ENCODE results near the gene CD300LG. TPM values are rescaled to one million over a fixed set of nuclear protein-coding genes. Genes with fewer than 3 reads are reported as not detected.

The CD300LG gene
- total RNA-seq, 1 experiment from 2014 or later, result not detected

- Histone ChIP-seq H3K9me3 (ENCODE audit: control insufficient read depth in 1 of 2, insufficient read depth in 1 of 2, low read depth in 1 of 2, low read length in 2 of 2) (no peaks in the 10 kb centered on the region), H3K36me3 (ENCODE audit: control insufficient read depth in 1 of 2, insufficient read depth in 2 of 2, low read length in 2 of 2) (no peaks in the 10 kb centered on the region), H3K79me2 (ENCODE audit: insufficient read depth, low read length) (no peaks in the 10 kb centered on the region), H3K9me2 (ENCODE audit: insufficient read depth) (no peaks in the 10 kb centered on the region), H3K9ac (ENCODE audit: low read length) (no peak overlapping the region), H4K20me1 (ENCODE audit: insufficient read depth) (no peaks in the 10 kb centered on the region), H3K4me2 (ENCODE audit: low read length) (no peak overlapping the region), H3K27me3 (ENCODE audit: insufficient read depth, low read length) (no peaks in the 10 kb centered on the region), H3K4me3 (replicated peaks in 1 of 2; ENCODE audit: low read depth in 1 of 2, low read length in 2 of 2) (no peak overlapping the region), H2AFZ (ENCODE audit: low read depth, low read length, poor library complexity, severe bottlenecking) (no peak overlapping the region), H3K4me1 (ENCODE audit: control insufficient read depth in 1 of 2, insufficient read depth in 2 of 2, low read length in 2 of 2) (no peaks in the 10 kb centered on the region), H3K27ac (ENCODE audit: low read depth, low read length) (no peak overlapping the region)
- intact Hi-C loops (cut with micrococcal nuclease), result no loop called here
- RAD21 ChIA-PET (ENCODE audit: low non-redundant PET in 1 of 2, low total read pairs in 2 of 2, uncharacterized antibody in 2 of 2, unreplicated experiment in 2 of 2), result no interaction called here
- no TSS peak for BruUV-seq (replicated peaks)
- POLR2A ChIA-PET, result no interaction called here
- CTCF ChIA-PET, result interaction anchor here (2.1 kb wide), 1 partner anchor 8 kb away, joined by 15 read pairs; the partner anchor contains the start of gene CD300LG
- TF ChIP-seq ZNF274 (IDR thresholded peaks at IDR 0.05; ENCODE audit: low read depth, low read length) (no peak), POLR2AphosphoS5 (IDR thresholded peaks at IDR 0.05; ENCODE audit: low read depth, low read length) (no peak), EGR1 (IDR thresholded peaks at IDR 0.05; ENCODE audit: low read depth) (no peak)
- no peak for DNase-seq (ENCODE audit: low read depth, low spot score)
- no peak for ATAC-seq
These were observed 7.5 kb downstream of the CD300LG start for GRCh38 chr17:43854498-43854897.

- no peaks in the 10 kb centered on the region for H3K9me2 ChIP-seq (ENCODE audit: insufficient read depth)
- no peak for TF ChIP-seq ELF1 (IDR thresholded peaks at IDR 0.05; ENCODE audit: borderline replicate concordance, low read depth)
- TF ChIP-seq EGR1 (IDR thresholded peaks at IDR 0.05; ENCODE audit: low read depth), result no peak
- no peak for TF ChIP-seq CEBPB (IDR thresholded peaks at IDR 0.05; ENCODE audit: low read depth)
- no peak for TF ChIP-seq RAD21 (IDR thresholded peaks at IDR 0.05; ENCODE audit: low read depth)
- no peak for TF ChIP-seq YY1 (IDR thresholded peaks at IDR 0.05; ENCODE audit: extremely low read depth, insufficient replicate concordance, low read depth, low read length)
- TF ChIP-seq CTCF (IDR thresholded peaks at IDR 0.05 in 2 of 3, conservative IDR thresholded peaks at IDR 0.05 in 1 of 3; ENCODE audit: borderline replicate concordance in 1 of 3, insufficient read depth in 1 of 3, low read depth in 2 of 3, low read length in 2 of 3), result no peak
- no peak overlapping the region for H3K4me3 ChIP-seq (replicated peaks in 1 of 2; ENCODE audit: low read depth in 1 of 2, low read length in 2 of 2)
- no peak overlapping the region for H2AFZ ChIP-seq (ENCODE audit: low read depth, low read length, poor library complexity, severe bottlenecking)
- no peaks in the 10 kb centered on the region for H3K9me3 ChIP-seq (ENCODE audit: control insufficient read depth in 1 of 2, insufficient read depth in 1 of 2, low read depth in 1 of 2, low read length in 2 of 2)
- no peaks in the 10 kb centered on the region for H4K20me1 ChIP-seq (ENCODE audit: insufficient read depth)
- H3K27ac ChIP-seq (ENCODE audit: low read depth, low read length), result no peak overlapping the region
- H3K27me3 ChIP-seq (ENCODE audit: insufficient read depth, low read length), result no peaks in the 10 kb centered on the region
- intact Hi-C loops (cut with micrococcal nuclease), result no loop called here
- H3K36me3 ChIP-seq (ENCODE audit: control insufficient read depth in 1 of 2, insufficient read depth in 2 of 2, low read length in 2 of 2), result no peaks in the 10 kb centered on the region
- no peaks in the 10 kb centered on the region for H3K79me2 ChIP-seq (ENCODE audit: insufficient read depth, low read length)
- ATAC-seq (no peak), DNase-seq (ENCODE audit: low read depth, low spot score) (no peak)
- H3K9ac ChIP-seq (ENCODE audit: low read length), result no peak overlapping the region
- POLR2A ChIA-PET, result no interaction called here
- no peak overlapping the region for H3K4me2 ChIP-seq (ENCODE audit: low read length)
- BruUV-seq (replicated peaks), result no TSS peak
- CTCF ChIA-PET, result interaction anchor here (2.1 kb wide), 1 partner anchor 9 kb away, joined by 15 read pairs; the partner anchor contains the start of gene CD300LG
- RAD21 ChIA-PET (ENCODE audit: low non-redundant PET in 1 of 2, low total read pairs in 2 of 2, uncharacterized antibody in 2 of 2, unreplicated experiment in 2 of 2), result no interaction called here
- H3K4me1 ChIP-seq (ENCODE audit: control insufficient read depth in 1 of 2, insufficient read depth in 2 of 2, low read length in 2 of 2), result no peaks in the 10 kb centered on the region
These were observed 8.1 kb downstream of the CD300LG start for GRCh38 chr17:43855061-43855460.
